Measurements from ENCODE around the gene AFDN. TPM values are rescaled to one million over a fixed set of nuclear protein-coding genes. Genes with fewer than 3 reads are reported as not detected.

The AFDN gene
- total and polyA plus RNA-seq, 2 experiments from 2014 or later = 66.9 to 200 TPM

DNA sequence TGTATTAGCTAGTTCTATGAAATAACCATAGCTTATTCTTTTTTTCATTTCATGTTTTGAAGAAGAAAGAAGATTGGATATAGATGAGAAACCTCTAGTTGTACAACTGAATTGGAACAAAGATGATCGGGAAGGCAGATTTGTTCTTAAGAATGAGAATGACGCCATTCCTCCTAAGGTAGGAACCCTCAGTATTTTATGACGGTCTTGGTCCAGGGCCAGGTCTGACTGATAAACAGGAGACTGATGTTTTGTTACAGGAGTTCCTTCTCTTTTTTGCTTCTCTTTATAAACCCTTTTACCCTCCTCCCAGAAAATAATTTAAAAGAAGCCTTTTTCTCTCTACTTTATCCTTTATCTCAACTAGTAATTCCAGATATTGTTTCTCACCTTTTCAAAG lies 43.6 kb downstream of the AFDN start:
- Mint-ChIP-seq H3K27me3 (ENCODE audit: insufficient read depth, low read depth, poor library complexity) (no peaks in the 10 kb centered on the region), H3K9me3 (no peaks in the 10 kb centered on the region), H3K27ac (no peak overlapping the region), H3K36me3 (ENCODE audit: low read depth) (peaks cover 53% of the 10 kb centered on the region), H3K4me1 (peaks cover 15% of the 10 kb centered on the region), H3K4me3 (no peak overlapping the region)
- H4K20me1 ChIP-seq (replicated peaks; ENCODE audit: insufficient read depth) = no peaks in the 10 kb centered on the region
- H3F3A ChIP-seq (replicated peaks; ENCODE audit: low read depth) = no peaks in the 10 kb centered on the region
- H3K4me3 ChIP-seq = no peak overlapping the region
- H3K27ac ChIP-seq (ENCODE audit: low read depth) = no peak overlapping the region
- H3K79me2 ChIP-seq (replicated peaks; ENCODE audit: insufficient read depth) = peaks cover 39% of the 10 kb centered on the region
- H3K9me2 ChIP-seq (ENCODE audit: insufficient read depth) = no peaks in the 10 kb centered on the region
- ATAC-seq (no peak), DNase-seq (ENCODE audit: low spot score) (no peak)
- no peak overlapping the region for H2AFZ ChIP-seq
- H3K4me2 ChIP-seq = no peak overlapping the region
- TF ChIP-seq, protein P1, sequence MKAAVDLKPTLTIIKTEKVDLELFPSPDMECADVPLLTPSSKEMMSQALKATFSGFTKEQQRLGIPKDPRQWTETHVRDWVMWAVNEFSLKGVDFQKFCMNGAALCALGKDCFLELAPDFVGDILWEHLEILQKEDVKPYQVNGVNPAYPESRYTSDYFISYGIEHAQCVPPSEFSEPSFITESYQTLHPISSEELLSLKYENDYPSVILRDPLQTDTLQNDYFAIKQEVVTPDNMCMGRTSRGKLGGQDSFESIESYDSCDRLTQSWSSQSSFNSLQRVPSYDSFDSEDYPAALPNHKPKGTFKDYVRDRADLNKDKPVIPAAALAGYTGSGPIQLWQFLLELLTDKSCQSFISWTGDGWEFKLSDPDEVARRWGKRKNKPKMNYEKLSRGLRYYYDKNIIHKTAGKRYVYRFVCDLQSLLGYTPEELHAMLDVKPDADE (IDR thresholded peaks at IDR 0.05) = no peak
- no peak for TF ChIP-seq ZNF114 (CRISPR knock-in tag; IDR thresholded peaks at IDR 0.05)
- no peak for TF ChIP-seq STAT1 (IDR thresholded peaks at IDR 0.05; ENCODE audit: unreplicated experiment)
- peaks cover 8% of the 10 kb centered on the region for H3K4me1 ChIP-seq (ENCODE audit: insufficient read depth)
- H3K36me3 ChIP-seq (ENCODE audit: insufficient read depth) = peaks cover 13% of the 10 kb centered on the region; the same call in 1 of the 2 replicates
- H3K27me3 ChIP-seq (ENCODE audit: insufficient read depth) = no peaks in the 10 kb centered on the region

DNA sequence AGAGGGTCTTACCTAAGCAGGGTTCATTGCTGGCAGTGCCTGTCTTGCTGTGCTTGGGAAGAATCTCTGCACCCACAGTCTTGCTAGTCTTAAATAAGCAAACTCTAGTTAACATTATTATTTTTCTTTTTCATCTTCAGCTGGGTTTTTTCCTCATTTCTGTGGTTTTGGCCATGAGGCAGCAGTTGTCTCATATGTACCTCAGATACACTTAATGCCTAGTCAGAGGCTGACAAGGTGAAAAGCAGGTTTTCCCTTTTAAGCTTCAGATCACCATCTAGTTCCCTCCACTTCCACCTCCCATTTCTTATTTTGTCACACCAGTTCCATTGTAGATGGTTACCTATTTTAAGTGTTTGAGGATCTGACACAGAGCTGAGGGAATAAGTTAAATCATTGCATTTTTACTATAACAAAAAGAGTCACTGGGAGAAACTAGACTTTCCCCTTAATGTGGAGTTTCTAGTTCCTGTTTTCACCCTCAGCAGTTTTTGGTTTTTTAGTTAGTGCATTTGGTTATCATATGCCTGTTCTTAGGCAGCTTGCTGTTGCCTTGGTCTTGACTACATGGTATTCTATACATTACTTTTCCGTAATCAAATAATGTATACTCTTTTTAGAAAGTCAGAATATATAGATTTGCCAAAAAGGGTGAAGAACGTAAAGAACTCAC lies 46.0 kb downstream of the AFDN start:
- Histone ChIP-seq H3F3A (replicated peaks; ENCODE audit: low read depth) (no peaks in the 10 kb centered on the region), H3K4me1 (ENCODE audit: insufficient read depth) (no peaks in the 10 kb centered on the region), H3K27ac (ENCODE audit: low read depth) (no peak overlapping the region), H3K9me2 (ENCODE audit: insufficient read depth) (no peaks in the 10 kb centered on the region), H3K4me2 (no peak overlapping the region), H2AFZ (no peak overlapping the region), H4K20me1 (replicated peaks; ENCODE audit: insufficient read depth) (0 out of 2 replicates have a peak, but pooled peaks cover 3% of the 10 kb centered on the region), H3K27me3 (ENCODE audit: insufficient read depth) (no peaks in the 10 kb centered on the region), H3K79me2 (replicated peaks; ENCODE audit: insufficient read depth) (peaks cover 16% of the 10 kb centered on the region), H3K4me3 (no peak overlapping the region), H3K36me3 (ENCODE audit: insufficient read depth) (peaks cover 13% of the 10 kb centered on the region; the same call in 1 of the 2 replicates)
- Mint-ChIP-seq H3K36me3 (ENCODE audit: low read depth) (peaks cover 60% of the 10 kb centered on the region), H3K27ac (no peak overlapping the region), H3K4me1 (no peaks in the 10 kb centered on the region), H3K27me3 (ENCODE audit: insufficient read depth, low read depth, poor library complexity) (no peaks in the 10 kb centered on the region), H3K4me3 (no peak overlapping the region), H3K9me3 (no peaks in the 10 kb centered on the region)
- TF ChIP-seq, protein P2, sequence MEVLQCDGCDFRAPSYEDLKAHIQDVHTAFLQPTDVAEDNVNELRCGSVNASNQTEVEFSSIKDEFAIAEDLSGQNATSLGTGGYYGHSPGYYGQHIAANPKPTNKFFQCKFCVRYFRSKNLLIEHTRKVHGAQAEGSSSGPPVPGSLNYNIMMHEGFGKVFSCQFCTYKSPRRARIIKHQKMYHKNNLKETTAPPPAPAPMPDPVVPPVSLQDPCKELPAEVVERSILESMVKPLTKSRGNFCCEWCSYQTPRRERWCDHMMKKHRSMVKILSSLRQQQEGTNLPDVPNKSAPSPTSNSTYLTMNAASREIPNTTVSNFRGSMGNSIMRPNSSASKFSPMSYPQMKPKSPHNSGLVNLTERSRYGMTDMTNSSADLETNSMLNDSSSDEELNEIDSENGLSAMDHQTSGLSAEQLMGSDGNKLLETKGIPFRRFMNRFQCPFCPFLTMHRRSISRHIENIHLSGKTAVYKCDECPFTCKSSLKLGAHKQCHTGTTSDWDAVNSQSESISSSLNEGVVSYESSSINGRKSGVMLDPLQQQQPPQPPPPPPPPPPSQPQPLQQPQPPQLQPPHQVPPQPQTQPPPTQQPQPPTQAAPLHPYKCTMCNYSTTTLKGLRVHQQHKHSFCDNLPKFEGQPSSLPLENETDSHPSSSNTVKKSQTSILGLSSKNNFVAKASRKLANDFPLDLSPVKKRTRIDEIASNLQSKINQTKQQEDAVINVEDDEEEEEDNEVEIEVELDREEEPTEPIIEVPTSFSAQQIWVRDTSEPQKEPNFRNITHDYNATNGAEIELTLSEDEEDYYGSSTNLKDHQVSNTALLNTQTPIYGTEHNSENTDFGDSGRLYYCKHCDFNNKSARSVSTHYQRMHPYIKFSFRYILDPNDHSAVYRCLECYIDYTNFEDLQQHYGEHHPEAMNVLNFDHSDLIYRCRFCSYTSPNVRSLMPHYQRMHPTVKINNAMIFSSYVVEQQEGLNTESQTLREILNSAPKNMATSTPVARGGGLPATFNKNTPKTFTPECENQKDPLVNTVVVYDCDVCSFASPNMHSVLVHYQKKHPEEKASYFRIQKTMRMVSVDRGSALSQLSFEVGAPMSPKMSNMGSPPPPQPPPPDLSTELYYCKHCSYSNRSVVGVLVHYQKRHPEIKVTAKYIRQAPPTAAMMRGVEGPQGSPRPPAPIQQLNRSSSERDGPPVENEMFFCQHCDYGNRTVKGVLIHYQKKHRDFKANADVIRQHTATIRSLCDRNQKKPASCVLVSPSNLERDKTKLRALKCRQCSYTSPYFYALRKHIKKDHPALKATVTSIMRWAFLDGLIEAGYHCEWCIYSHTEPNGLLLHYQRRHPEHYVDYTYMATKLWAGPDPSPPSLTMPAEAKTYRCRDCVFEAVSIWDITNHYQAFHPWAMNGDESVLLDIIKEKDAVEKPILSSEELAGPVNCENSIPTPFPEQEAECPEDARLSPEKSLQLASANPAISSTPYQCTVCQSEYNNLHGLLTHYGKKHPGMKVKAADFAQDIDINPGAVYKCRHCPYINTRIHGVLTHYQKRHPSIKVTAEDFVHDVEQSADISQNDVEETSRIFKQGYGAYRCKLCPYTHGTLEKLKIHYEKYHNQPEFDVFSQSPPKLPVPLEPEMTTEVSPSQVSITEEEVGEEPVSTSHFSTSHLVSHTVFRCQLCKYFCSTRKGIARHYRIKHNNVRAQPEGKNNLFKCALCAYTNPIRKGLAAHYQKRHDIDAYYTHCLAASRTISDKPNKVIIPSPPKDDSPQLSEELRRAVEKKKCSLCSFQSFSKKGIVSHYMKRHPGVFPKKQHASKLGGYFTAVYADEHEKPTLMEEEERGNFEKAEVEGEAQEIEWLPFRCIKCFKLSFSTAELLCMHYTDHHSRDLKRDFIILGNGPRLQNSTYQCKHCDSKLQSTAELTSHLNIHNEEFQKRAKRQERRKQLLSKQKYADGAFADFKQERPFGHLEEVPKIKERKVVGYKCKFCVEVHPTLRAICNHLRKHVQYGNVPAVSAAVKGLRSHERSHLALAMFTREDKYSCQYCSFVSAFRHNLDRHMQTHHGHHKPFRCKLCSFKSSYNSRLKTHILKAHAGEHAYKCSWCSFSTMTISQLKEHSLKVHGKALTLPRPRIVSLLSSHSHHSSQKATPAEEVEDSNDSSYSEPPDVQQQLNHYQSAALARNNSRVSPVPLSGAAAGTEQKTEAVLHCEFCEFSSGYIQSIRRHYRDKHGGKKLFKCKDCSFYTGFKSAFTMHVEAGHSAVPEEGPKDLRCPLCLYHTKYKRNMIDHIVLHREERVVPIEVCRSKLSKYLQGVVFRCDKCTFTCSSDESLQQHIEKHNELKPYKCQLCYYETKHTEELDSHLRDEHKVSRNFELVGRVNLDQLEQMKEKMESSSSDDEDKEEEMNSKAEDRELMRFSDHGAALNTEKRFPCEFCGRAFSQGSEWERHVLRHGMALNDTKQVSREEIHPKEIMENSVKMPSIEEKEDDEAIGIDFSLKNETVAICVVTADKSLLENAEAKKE (CRISPR knock-in tag; IDR thresholded peaks at IDR 0.05) = no peak
- TF ChIP-seq POLR2AphosphoS5 (IDR thresholded peaks at IDR 0.05; ENCODE audit: low read depth) = no peak
- no peak for TF ChIP-seq ZNF114 (CRISPR knock-in tag; IDR thresholded peaks at IDR 0.05)
- no peak for TF ChIP-seq JUNB (IDR thresholded peaks at IDR 0.05; ENCODE audit: unreplicated experiment)
- no peak for TF ChIP-seq ZNF331 (CRISPR knock-in tag; IDR thresholded peaks at IDR 0.05; ENCODE audit: low read depth)
- no peak for TF ChIP-seq STAT1 (IDR thresholded peaks at IDR 0.05; ENCODE audit: unreplicated experiment)
- ATAC-seq = no peak
- no peak for DNase-seq (ENCODE audit: low spot score)
